H9 (cell line): ENCODE data around the gene TAGLN. TPM values are rescaled to one million over a fixed set of nuclear protein-coding genes. Genes with fewer than 3 reads are reported as not detected.

ENCODE experiments used
- DNase-seq: peaks from one replicate; pipeline ENCODE4 v3.0.0-alpha.2; 2017
- H2AFZ ChIP-seq: one replicate; pipeline ENCODE4 v1.6.1; 2013; ENCODE audit warnings: mild to moderate bottlenecking, low read length, control low read depth, moderate library complexity
- H2AK5ac ChIP-seq: 2 replicates; pipeline ENCODE4 v1.6.1; 2013; ENCODE audit warnings: low read length, control low read depth, mixed read lengths; ENCODE audit not compliant: insufficient read length
- H2BK120ac ChIP-seq: one replicate; pipeline ENCODE4 v1.6.1; 2013; ENCODE audit warnings: low read depth, mild to moderate bottlenecking, low read length, control low read depth, inconsistent platforms; ENCODE audit not compliant: poor library complexity, severe bottlenecking
- H2BK12ac ChIP-seq: 2 replicates; pipeline ENCODE4 v1.6.1; 2013; ENCODE audit warnings: low read length, control low read depth, mixed read lengths, low read depth; ENCODE audit not compliant: insufficient read length
- H2BK15ac ChIP-seq: 2 replicates; pipeline ENCODE4 v1.6.1; 2013; ENCODE audit warnings: low read depth, low read length, control low read depth
- H2BK20ac ChIP-seq: one replicate; pipeline ENCODE4 v1.6.1; 2013; ENCODE audit warnings: low read depth, mild to moderate bottlenecking, low read length, control low read depth, inconsistent platforms; ENCODE audit not compliant: poor library complexity, severe bottlenecking
- H2BK5ac ChIP-seq: 2 replicates; pipeline ENCODE4 v1.6.1; 2013; ENCODE audit warnings: low read length, control low read depth, mixed read lengths; ENCODE audit not compliant: insufficient read length
- H3K14ac ChIP-seq: 2 replicates; pipeline ENCODE4 v1.6.1; 2013; ENCODE audit warnings: low read length, control low read depth; ENCODE audit not compliant: insufficient read depth
- H3K18ac ChIP-seq: 2 replicates; pipeline ENCODE4 v1.6.1; 2013; ENCODE audit warnings: low read depth, mild to moderate bottlenecking, mixed read lengths, low read length, control low read depth; ENCODE audit not compliant: insufficient read length
- H3K23ac ChIP-seq: 2 replicates; pipeline ENCODE4 v1.6.1; 2013; ENCODE audit warnings: low read length, control low read depth, mixed read lengths, low read depth; ENCODE audit not compliant: insufficient read length
- H3K23me2 ChIP-seq: 2 replicates; pipeline ENCODE4 v1.6.1; 2013; ENCODE audit warnings: low read depth, mild to moderate bottlenecking, mixed read lengths, low read length, control low read depth; ENCODE audit not compliant: insufficient read length, poor library complexity, severe bottlenecking
- H3K27ac ChIP-seq: 2 replicates; pipeline ENCODE4 v1.5.1; 2013; ENCODE audit warnings: low read length, control low read depth, mixed read lengths, low read depth; ENCODE audit not compliant: insufficient read length
- H3K27me3 ChIP-seq: 2 replicates; pipeline ENCODE4 v1.6.1; 2013; ENCODE audit warnings: low read length, control low read depth, inconsistent platforms; ENCODE audit not compliant: insufficient read depth
- H3K4ac ChIP-seq: 2 replicates; pipeline ENCODE4 v1.6.1; 2013; ENCODE audit warnings: low read depth, mild to moderate bottlenecking, control low read depth, inconsistent platforms, low read length, moderate library complexity
- H3K4me1 ChIP-seq: 2 replicates; pipeline ENCODE4 v1.6.1; 2013; ENCODE audit warnings: low read length, control low read depth, inconsistent platforms; ENCODE audit not compliant: insufficient read depth
- H3K4me2 ChIP-seq: 2 replicates; pipeline ENCODE4 v1.6.1; 2013; ENCODE audit warnings: low read length, control low read depth, mixed read lengths; ENCODE audit not compliant: insufficient read length, insufficient read depth
- H3K56ac ChIP-seq: 2 replicates; pipeline ENCODE4 v1.6.1; 2013; ENCODE audit warnings: low read depth, mild to moderate bottlenecking, mixed read lengths, low read length, control low read depth; ENCODE audit not compliant: insufficient read length
- H3K79me1 ChIP-seq: 2 replicates; pipeline ENCODE4 v1.6.1; 2013; ENCODE audit warnings: low read depth, mild to moderate bottlenecking, moderate library complexity, low read length, control low read depth, inconsistent platforms; ENCODE audit not compliant: insufficient read depth, poor library complexity, severe bottlenecking
- H3K79me2 ChIP-seq: 2 replicates; pipeline ENCODE4 v1.6.1; 2013; ENCODE audit warnings: low read length, control low read depth, inconsistent platforms; ENCODE audit not compliant: insufficient read depth
- H3K9ac ChIP-seq: 2 replicates; pipeline ENCODE4 v1.6.1; 2013; ENCODE audit warnings: low read length, control low read depth, mixed read lengths; ENCODE audit not compliant: insufficient read length; ENCODE audit errors: extremely low read depth
- H3K9me3 ChIP-seq: one replicate; pipeline ENCODE4 v1.6.1; 2013; ENCODE audit warnings: low read depth, low read length, inconsistent platforms; ENCODE audit not compliant: control insufficient read depth
- H3T11ph ChIP-seq: one replicate; pipeline ENCODE4 v1.6.1; 2013; ENCODE audit warnings: mild to moderate bottlenecking, low read length, control low read depth, inconsistent platforms
- H4K20me1 ChIP-seq: one replicate; pipeline ENCODE4 v1.6.1; 2013; ENCODE audit not compliant: control insufficient read depth, insufficient read length, insufficient read depth
- H4K5ac ChIP-seq: 2 replicates; pipeline ENCODE4 v1.6.1; 2013; ENCODE audit warnings: low read depth, mild to moderate bottlenecking, mixed read lengths, low read length, control low read depth; ENCODE audit not compliant: insufficient read length
- H4K8ac ChIP-seq: replicated peaks from 2 replicates; pipeline ENCODE4 v1.6.1; 2013; ENCODE audit warnings: low read length, control low read depth, mixed read lengths, low read depth; ENCODE audit not compliant: insufficient read length
- H4K91ac ChIP-seq: 2 replicates; pipeline ENCODE4 v1.6.1; 2013; ENCODE audit warnings: low read depth, mild to moderate bottlenecking, moderate library complexity, mixed read lengths, low read length, control low read depth; ENCODE audit not compliant: insufficient read length
- H3K27ac Mint-ChIP-seq, 3 experiments: 2 replicates in 2 of 3; 3 replicates in 1 of 3; pipeline ENCODE4 v1.8.0; 2020 to 2021; ENCODE audit warnings: mixed read lengths in 3 of 3, mild to moderate bottlenecking in 1 of 3, moderate library complexity in 1 of 3
- H3K27me3 Mint-ChIP-seq: 2 replicates; pipeline ENCODE4 v1.8.0; 2021; ENCODE audit warnings: low read depth, mild to moderate bottlenecking, moderate library complexity, mixed read lengths
- H3K36me3 Mint-ChIP-seq, 3 experiments: 2 replicates in 2 of 3; 3 replicates in 1 of 3; pipeline ENCODE4 v1.8.0; 2020 to 2021; ENCODE audit warnings: low read depth in 3 of 3, mixed read lengths in 3 of 3; ENCODE audit not compliant: insufficient read depth in 1 of 3
- H3K4me1 Mint-ChIP-seq, 2 experiments: 2 replicates each; pipeline ENCODE4 v1.8.0; 2020; ENCODE audit warnings: mixed read lengths in 2 of 2
- H3K4me3 Mint-ChIP-seq, 2 experiments: 2 replicates in 1 of 2; 3 replicates in 1 of 2; pipeline ENCODE4 v1.8.0; 2020 to 2021; ENCODE audit warnings: mild to moderate bottlenecking in 2 of 2, mixed read lengths in 2 of 2, moderate library complexity in 1 of 2
- H3K9me3 Mint-ChIP-seq, 2 experiments: 2 replicates in 1 of 2; 3 replicates in 1 of 2; pipeline ENCODE4 v1.8.0; 2020; ENCODE audit warnings: mild to moderate bottlenecking in 2 of 2, mixed read lengths in 2 of 2, moderate library complexity in 1 of 2
- CTCF ChIP-seq: fragments of 200-600 bp; sonication (generic); conservative IDR thresholded peaks from 3 replicates; pipeline ENCODE4 v1.8.0; 2021; ENCODE audit warnings: antibody characterized with exemption, mild to moderate bottlenecking
- WGBS: extraction: QIAGEN DNeasy Blood & Tissue Kit; methylation state at CpG from one replicate; pipeline ENCODE4 v1.1.7; 2013; ENCODE audit warnings: missing lambda C conversion rate, low lambda C conversion rate, mixed read lengths; ENCODE audit not compliant: insufficient read length; ENCODE audit errors: extremely low coverage; 5-methylcytosine and 5-hydroxymethylcytosine counted together
- total RNA-seq: library from RNA; stranded (reverse); gene quantifications from 2 replicates; pipeline ENCODE4 v1.2.1, GENCODE V29; 2021

TAGLN gene
- total RNA-seq, 1 experiment from 2014 or later = 176 TPM

GRCh38 chr11:117201658-117202305 is 2.6 kb downstream of the TAGLN start:
- Histone ChIP-seq H2AK5ac (no peak overlapping the region), H3K4me1 (no peaks in the 10 kb centered on the region), H3K14ac (no peak overlapping the region), H3T11ph (no peak overlapping the region), H2BK15ac (no peak overlapping the region), H2AFZ (no peak overlapping the region), H3K9me3 (no peaks in the 10 kb centered on the region), H4K91ac (no peak overlapping the region), H3K27me3 (no peaks in the 10 kb centered on the region), H3K79me1 (no peaks in the 10 kb centered on the region), H2BK120ac (no peak overlapping the region), H3K18ac (no peak overlapping the region), H3K4me2 (no peak overlapping the region), H4K8ac (no peak overlapping the region), H2BK20ac (no peak overlapping the region), H3K4ac (no peak overlapping the region), H4K5ac (no peak overlapping the region), H4K20me1 (no peaks in the 10 kb centered on the region), H2BK12ac (no peak overlapping the region), H3K23ac (no peak overlapping the region), H3K79me2 (peaks cover 3% of the 10 kb centered on the region; the same call in 1 of the 2 replicates), H2BK5ac (no peak overlapping the region), H3K27ac (no peak overlapping the region), H3K23me2 (peaks cover 8% of the 10 kb centered on the region), H3K9ac (no peak overlapping the region), H3K56ac (no peak overlapping the region)
- WGBS = no CpG with 5 or more reads among the region's 14 CpGs
- peaks cover 35 to 40% of the 10 kb centered on the region in 2 experiments for H3K4me1 Mint-ChIP-seq
- peaks cover 0 to 3% of the 10 kb centered on the region in 2 experiments; a peak in 1 of 5 replicates for H3K9me3 Mint-ChIP-seq
- H3K27me3 Mint-ChIP-seq = no peaks in the 10 kb centered on the region
- H3K27ac Mint-ChIP-seq = peak overlapping the region; percentile 39 to 61 (median 48); a peak in 3 of 7 replicates
- peaks cover 13 to 32% (median 29%) of the 10 kb centered on the region in 3 experiments; a peak in 6 of 7 replicates for H3K36me3 Mint-ChIP-seq
- no peak overlapping the region for H3K4me3 Mint-ChIP-seq
- no peak for DNase-seq
- TF ChIP-seq CTCF = no peak
